22Rv1 (cell line): ENCODE measurements around the gene BOC.

ENCODE experiments used
- H3K27ac ChIP-seq: fragments of 450-650 bp; 2 replicates; pipeline ENCODE4 v1.5.1; 2017
- CTCF ChIP-seq: fragments of 450-650 bp; IDR thresholded peaks from 2 replicates; pipeline ENCODE4 v1.5.1; 2017; ENCODE audit warnings: mild to moderate bottlenecking
- ZFX ChIP-seq: fragments of 450-650 bp; IDR thresholded peaks from 2 replicates; pipeline ENCODE4 v1.6.1; 2017; ENCODE audit warnings: antibody characterized with exemption, borderline replicate concordance

The BOC gene

DNA sequence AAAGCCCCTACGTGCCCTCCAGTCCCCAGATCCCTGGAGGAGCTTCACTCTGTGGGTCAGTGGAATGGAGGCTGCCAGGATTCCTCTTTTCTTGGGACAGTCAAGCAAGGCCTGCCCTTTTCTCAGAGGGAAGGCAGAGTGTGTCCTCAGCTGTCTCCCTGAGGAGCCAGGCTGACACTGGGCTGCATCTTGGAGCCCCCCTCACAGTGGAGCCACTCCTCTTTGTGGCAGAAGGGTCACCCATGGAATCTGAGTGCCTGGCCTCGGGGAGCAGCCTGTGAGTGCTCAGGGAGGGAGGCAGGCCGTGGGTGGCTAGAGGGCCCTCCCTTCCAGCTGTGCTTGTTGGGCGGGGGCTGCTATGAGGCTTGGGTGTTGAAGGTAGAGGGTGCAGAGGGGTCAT is 41.2 kb downstream of the BOC start:
- no peak overlapping the region for H3K27ac ChIP-seq
- TF ChIP-seq ZFX (no peak), CTCF (no peak)

- H3K27ac ChIP-seq = no peak overlapping the region
- TF ChIP-seq CTCF (no peak), ZFX (no peak)
Measured at GRCh38 chr3:113253702-113254101, 42.3 kb downstream of the BOC start.

- no peak overlapping the region for H3K27ac ChIP-seq
- no peak for TF ChIP-seq ZFX
- TF ChIP-seq CTCF = no peak
Measured at GRCh38 chr3:113254171-113254947, 43.0 kb downstream of the BOC start.

DNA sequence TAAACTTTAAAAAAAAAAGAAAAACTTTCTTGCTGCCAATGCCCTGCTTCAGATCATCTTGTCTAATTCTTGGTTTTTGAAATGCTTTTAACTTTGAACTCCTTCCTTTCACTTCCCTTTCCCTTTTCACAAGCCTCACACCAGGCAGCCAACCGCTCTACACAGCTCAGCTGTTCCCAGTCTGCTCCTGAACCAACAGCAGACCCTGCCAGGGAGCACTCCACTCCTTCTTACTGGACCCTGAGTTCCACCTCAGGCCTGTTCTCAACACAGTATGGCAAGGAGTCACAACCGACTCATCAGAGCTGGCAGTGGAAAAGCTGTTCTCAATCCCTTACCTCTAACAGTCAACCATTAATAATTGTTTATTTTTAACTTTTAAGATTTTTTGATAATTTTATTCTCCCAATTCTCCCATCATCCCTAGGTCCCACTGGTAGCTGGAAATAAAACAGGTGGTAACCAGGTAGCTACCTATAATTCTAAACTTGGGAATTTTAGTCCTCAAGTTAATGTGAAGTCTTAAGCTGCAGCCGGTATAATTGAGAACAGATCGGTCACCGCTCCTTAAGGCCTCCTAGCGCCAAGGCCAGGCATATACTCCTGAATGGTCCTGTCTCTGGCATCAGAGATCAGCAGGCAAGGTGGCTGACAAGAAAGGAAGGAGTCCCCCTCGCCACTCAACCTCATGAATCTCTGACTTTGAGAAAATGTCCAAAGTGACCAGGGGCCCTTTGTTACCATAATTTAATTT is 43.9 kb downstream of the BOC start:
- no peak overlapping the region for H3K27ac ChIP-seq
- TF ChIP-seq CTCF = no peak
- no peak for TF ChIP-seq ZFX

DNA sequence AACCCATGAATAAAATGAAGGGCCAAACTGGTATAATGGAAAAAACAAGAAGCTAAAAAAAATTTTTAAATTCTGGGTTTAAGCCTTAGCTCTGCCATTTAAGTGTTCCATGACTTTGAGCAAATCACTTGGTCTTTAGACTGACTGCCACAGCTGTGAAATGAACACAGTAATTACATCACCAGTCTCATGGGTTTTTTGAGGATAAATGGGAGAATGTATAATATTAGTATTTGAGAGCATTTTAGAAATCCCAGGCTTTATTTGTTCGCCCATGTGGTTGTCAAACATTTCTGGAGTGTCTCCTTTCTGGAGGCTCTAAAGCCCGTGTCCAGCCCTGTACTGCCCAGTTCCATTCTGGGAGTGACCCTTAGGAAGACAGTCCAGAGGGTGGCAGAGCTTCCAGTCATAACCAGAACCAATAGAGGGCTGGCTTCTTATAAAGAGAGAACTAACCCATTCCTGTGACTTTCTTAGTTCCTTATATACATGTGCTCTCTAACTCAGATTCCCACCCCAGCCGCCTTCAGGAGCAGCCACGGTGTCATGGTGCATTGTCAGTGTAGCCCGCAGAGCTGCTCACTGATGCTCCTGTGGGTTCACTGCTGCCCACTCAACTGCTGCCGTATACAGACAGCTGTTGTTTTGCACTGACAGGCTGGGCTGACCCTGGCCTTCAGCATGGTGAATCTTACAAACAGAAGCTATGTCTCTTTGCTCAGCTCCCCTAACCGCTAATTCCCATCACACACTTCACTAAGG is 44.7 kb downstream of the BOC start:
- TF ChIP-seq ZFX (no peak), CTCF (no peak)
- H3K27ac ChIP-seq = no peak overlapping the region

- no peak overlapping the region for H3K27ac ChIP-seq
- TF ChIP-seq ZFX = no peak
- no peak for TF ChIP-seq CTCF
Measured at GRCh38 chr3:113258361-113258760, 47.0 kb downstream of the BOC start.
